WTC11 (cell line): ENCODE measurements around the gene ZNF700.

ENCODE experiments used
- CTCF ChIP-seq: fragments of 200-600 bp; IDR thresholded peaks from 2 replicates; pipeline ENCODE4 v1.8.0; 2022; ENCODE audit warnings: antibody characterized with exemption
- FOXJ3 ChIP-seq: sonication (generic); formaldehyde crosslinking; IDR thresholded peaks from 2 replicates; pipeline ENCODE4 v1.9.0; 2021; ENCODE audit warnings: missing genetic modification reagents, mild to moderate bottlenecking, borderline replicate concordance

GRCh38 chr19:11924886-11925650 lies at the start of gene ZNF700:
- TF ChIP-seq CTCF (no peak), FOXJ3 (CRISPR knock-in tag) (no peak)
